Endothelial cell of umbilical vein (primary cell): ENCODE measurements around the gene ASAP2. TPM values are rescaled to one million over a fixed set of nuclear protein-coding genes. Genes with fewer than 3 reads are reported as not detected.

Experiments used
- BruUV-seq: library from RNA; stranded (reverse); fragments of 400-500 nt; replicated peaks from 2 replicates; lab custom pipeline; 2021; lab: Mats Ljungman, UMichigan
- CTCF ChIA-PET: fragments of 300-600, 350-600 bp; sonication (Branson Sonifier 250); formaldehyde crosslinking; loops from one replicate; lab custom pipeline; 2021; ENCODE audit warnings: antibody characterized with exemption, inconsistent platforms; lab: Charles Lee
- POLR2A ChIA-PET: fragments of 300-600, 350-600 bp; sonication (Branson Sonifier 250); formaldehyde crosslinking; loops from one replicate; lab custom pipeline; 2021; ENCODE audit warnings: antibody characterized with exemption, inconsistent platforms; lab: Charles Lee
- DNase-seq: peaks from one replicate; pipeline ENCODE4 v3.0.0-alpha.2; 2011; ENCODE audit warnings: low read depth, low spot score
- FAIRE-seq: peaks from 2 replicates; lab custom pipeline; 2011; peaks lifted over from hg19 to GRCh38; lab: Jason Lieb, UNC
- H2AFZ ChIP-seq: 2 replicates; pipeline ENCODE4 v1.6.0; 2012; ENCODE audit warnings: low read depth, low read length, control low read depth, inconsistent platforms
- H3K27ac ChIP-seq: 2 replicates; pipeline ENCODE4 v1.5.1; 2011; ENCODE audit warnings: low read depth, mild to moderate bottlenecking, control low read depth, low read length, moderate library complexity; ENCODE audit not compliant: insufficient read depth
- H3K27me3 ChIP-seq, 2 experiments: 2 replicates each; pipeline versions ENCODE4 v1.6.0 to v1.6.1; 2011; ENCODE audit warnings: low read length in 2 of 2, mixed read lengths in 1 of 2; ENCODE audit not compliant: control insufficient read depth in 2 of 2, insufficient read depth in 2 of 2
- H3K36me3 ChIP-seq, 2 experiments: 2 replicates in 1 of 2; 3 replicates in 1 of 2; pipeline ENCODE4 v1.5.1; 2011; ENCODE audit warnings: low read length in 2 of 2, mild to moderate bottlenecking in 1 of 2, moderate library complexity in 1 of 2; ENCODE audit not compliant: control insufficient read depth in 2 of 2, insufficient read depth in 2 of 2; ENCODE audit errors: extremely low read depth in 1 of 2
- H3K4me1 ChIP-seq: 3 replicates; pipeline ENCODE4 v1.5.1; 2011; ENCODE audit warnings: mild to moderate bottlenecking, low read length; ENCODE audit not compliant: control insufficient read depth, insufficient read depth; ENCODE audit errors: extremely low read depth
- H3K4me2 ChIP-seq: 2 replicates; pipeline ENCODE4 v1.6.1; 2011; ENCODE audit warnings: low read length, control low read depth, mixed read lengths; ENCODE audit not compliant: insufficient read depth
- H3K4me3 ChIP-seq, 3 experiments: fragments of 200-600 bp in 1 of 3; sonication (generic), shearing (Covaris generic) in 1 of 3; replicated peaks in 1 of 3; 2 replicates each; pipeline ENCODE4 v1.5.1; 2011 to 2016; ENCODE audit warnings: control low read depth in 3 of 3, low read length in 3 of 3, mild to moderate bottlenecking in 2 of 3, inconsistent platforms in 1 of 3, low read depth in 1 of 3, moderate library complexity in 1 of 3; ENCODE audit not compliant: insufficient read depth in 1 of 3
- H3K79me2 ChIP-seq: 2 replicates; pipeline ENCODE4 v1.6.0; 2012; ENCODE audit warnings: low read length, inconsistent platforms; ENCODE audit not compliant: control insufficient read depth, insufficient read depth
- H3K9ac ChIP-seq: replicated peaks from 2 replicates; pipeline ENCODE3; 2011; ENCODE audit warnings: low read length, control low read depth; ENCODE audit not compliant: insufficient read depth; ENCODE audit errors: extremely low read depth
- H3K9me1 ChIP-seq: replicated peaks from 3 replicates; pipeline ENCODE4 v1.6.0; 2011; ENCODE audit warnings: mild to moderate bottlenecking, low read length; ENCODE audit not compliant: control insufficient read depth, insufficient read depth; ENCODE audit errors: extremely low read depth
- H3K9me3 ChIP-seq: replicated peaks from 2 replicates; pipeline ENCODE4 v1.5.1; 2012; ENCODE audit warnings: low read length, inconsistent platforms; ENCODE audit not compliant: control insufficient read depth, insufficient read depth
- H4K20me1 ChIP-seq: replicated peaks from 2 replicates; pipeline ENCODE3; 2011; ENCODE audit warnings: mild to moderate bottlenecking, low read length; ENCODE audit not compliant: control insufficient read depth, insufficient read depth; ENCODE audit errors: extremely low read depth
- CTCF ChIP-seq, 2 donors: IDR thresholded peaks; 1 replicate in 1 of 2; 2 replicates in 1 of 2; pipeline ENCODE4 v1.5.1; 2011; ENCODE audit warnings: low read length in 2 of 2, mild to moderate bottlenecking in 2 of 2, moderate library complexity in 2 of 2, control low read depth in 1 of 2, inconsistent platforms in 1 of 2, low read depth in 1 of 2; ENCODE audit not compliant: insufficient read depth in 1 of 2; ENCODE audit errors: extremely low read depth in 1 of 2
- EZH2 ChIP-seq: IDR thresholded peaks from 2 replicates; pipeline ENCODE4 v1.6.1; 2012; ENCODE audit warnings: borderline replicate concordance, low read depth, mild to moderate bottlenecking, moderate library complexity, low read length, inconsistent platforms; ENCODE audit not compliant: severe bottlenecking
- FOS ChIP-seq: IDR thresholded peaks from 2 replicates; pipeline ENCODE4 v1.6.1; 2011; ENCODE audit warnings: mild to moderate bottlenecking, low read length, moderate library complexity, borderline replicate concordance; ENCODE audit not compliant: insufficient read depth
- GATA2 ChIP-seq: IDR thresholded peaks from 2 replicates; pipeline ENCODE4 v1.7.0; 2011; ENCODE audit warnings: low read depth, mild to moderate bottlenecking, moderate library complexity, mixed read lengths, low read length; ENCODE audit not compliant: insufficient read length, insufficient read depth
- JUN ChIP-seq: IDR thresholded peaks from 2 replicates; pipeline ENCODE4 v1.6.1; 2011; ENCODE audit warnings: borderline replicate concordance, low read depth; ENCODE audit not compliant: insufficient read length, insufficient read depth
- MAX ChIP-seq: IDR thresholded peaks from 2 replicates; pipeline ENCODE4 v1.6.1; 2011; ENCODE audit not compliant: insufficient read depth, insufficient read length
- MYC ChIP-seq: IDR thresholded peaks from one replicate; pipeline ENCODE4 v1.6.1; 2011; ENCODE audit warnings: mild to moderate bottlenecking, low read depth, low read length
- POLR2A ChIP-seq: IDR thresholded peaks from 2 replicates; pipeline ENCODE4 v1.6.1; 2012; ENCODE audit warnings: low read depth, mild to moderate bottlenecking, control low read depth, low read length
- POLR2AphosphoS5 ChIP-seq: IDR thresholded peaks from 2 replicates; pipeline ENCODE4 v1.6.1; 2012; ENCODE audit warnings: low read depth, mild to moderate bottlenecking, control low read depth, low read length, moderate library complexity; ENCODE audit not compliant: insufficient read depth
- dilution Hi-C: fragments of 300-500 bp; cut with MboI; formaldehyde crosslinking; loops from one replicate; pipeline ENCODE4 v1.15.0; 2019; ENCODE audit warnings: low sequenced_read_pairs; ENCODE audit not compliant: extremely low pct_ligation_motif_present
- intact Hi-C: fragments of 100-400 bp; cut with micrococcal nuclease; formaldehyde crosslinking; loops from one replicate; pipeline ENCODE4 v1.10.0; 2022
- polyA plus RNA-seq, 4 experiments: library from polyadenylated mRNA; depleted of rRNA in 3 of 4; stranded (reverse) in 3 of 4; unstranded in 1 of 4; fragments of >200 nt; gene quantifications; 2 replicates each; pipeline versions ENCODE4 v1.2.1 to v1.2.3, GENCODE V29; 2011 to 2012; ENCODE audit warnings: missing spikeins in 1 of 4
- total RNA-seq: library from RNA; stranded (reverse); gene quantifications from 2 replicates; pipeline ENCODE4 v1.2.3, GENCODE V29; 2021

The ASAP2 gene
- total and polyA plus RNA-seq, 2 donors (not counting 3 experiments of a cell fraction or from before 2014, with no cell fraction given), result 31.1 to 79.2 TPM

GRCh38 chr2:9394816-9395215 lies 188.2 kb downstream of the ASAP2 start:
- intact Hi-C loops, result no loop called here
- no peaks in the 10 kb centered on the region for H3K4me1 ChIP-seq
- DNase-seq (no peak), FAIRE-seq (no peak)
- no peak overlapping the region for H3K27ac ChIP-seq
- H3K4me2 ChIP-seq, result no peak overlapping the region
- H3K9me1 ChIP-seq, result no peaks in the 10 kb centered on the region
- H3K4me3 ChIP-seq, result no peak overlapping the region
- H3K9ac ChIP-seq, result no peak overlapping the region
- no peaks in the 10 kb centered on the region for H4K20me1 ChIP-seq
- no peaks in the 10 kb centered on the region for H3K79me2 ChIP-seq
- TF ChIP-seq FOS, result no peak
- TF ChIP-seq POLR2A, result no peak
- no peak for TF ChIP-seq CTCF (IDR thresholded peaks at IDR 0.05; ENCODE audit: extremely low read depth in 1 of 2, insufficient read depth in 1 of 2, low read depth in 1 of 2, low read length in 2 of 2)
- no peak for TF ChIP-seq POLR2AphosphoS5
- no peak for TF ChIP-seq JUN
- no peak for TF ChIP-seq MYC
- TF ChIP-seq MAX, result no peak
- TF ChIP-seq GATA2, result no peak
- no peak for TF ChIP-seq EZH2
- H2AFZ ChIP-seq, result no peak overlapping the region
- H3K9me3 ChIP-seq, result no peaks in the 10 kb centered on the region
- no peaks in the 10 kb centered on the region for H3K27me3 ChIP-seq
- H3K36me3 ChIP-seq, result peaks cover 12 to 37% of the 10 kb centered on the region in 2 experiments
- ChIA-PET POLR2A (no interaction called here), CTCF (no interaction called here)
- no TSS peak for BruUV-seq
- dilution Hi-C loops, result no loop called here
